HEK293T (cell line): ENCODE results near the gene SIGLEC11.

ENCODE experiments used
- ELF4 ChIP-seq: fragments of 450-650 bp; IDR thresholded peaks from 2 replicates; pipeline ENCODE4 v1.6.1; 2017; ENCODE audit warnings: antibody characterized with exemption
- FOXK2 ChIP-seq: fragments of 450-650 bp; IDR thresholded peaks from 2 replicates; pipeline ENCODE4 v1.6.1; 2016; ENCODE audit warnings: mild to moderate bottlenecking
- FOXM1 ChIP-seq: fragments of 450-650 bp; IDR thresholded peaks from 2 replicates; pipeline ENCODE4 v1.6.1; 2017; ENCODE audit warnings: mild to moderate bottlenecking, borderline replicate concordance
- L3MBTL2 ChIP-seq: fragments of 450-650 bp; conservative IDR thresholded peaks from 2 replicates; pipeline ENCODE4 v1.6.1; 2016; ENCODE audit warnings: mild to moderate bottlenecking
- NFRKB ChIP-seq: fragments of 450-650 bp; IDR thresholded peaks from 2 replicates; pipeline ENCODE4 v1.6.1; 2016; ENCODE audit warnings: mild to moderate bottlenecking, moderate library complexity
- SUZ12 ChIP-seq: fragments of 450-650 bp; IDR thresholded peaks from 2 replicates; pipeline ENCODE4 v1.6.1; 2016; ENCODE audit warnings: mild to moderate bottlenecking
- TF ChIP-seq, protein P1 (sequence below): fragments of 450-650 bp; IDR thresholded peaks from 2 replicates; pipeline ENCODE4 v1.6.1; 2016

DNA sequence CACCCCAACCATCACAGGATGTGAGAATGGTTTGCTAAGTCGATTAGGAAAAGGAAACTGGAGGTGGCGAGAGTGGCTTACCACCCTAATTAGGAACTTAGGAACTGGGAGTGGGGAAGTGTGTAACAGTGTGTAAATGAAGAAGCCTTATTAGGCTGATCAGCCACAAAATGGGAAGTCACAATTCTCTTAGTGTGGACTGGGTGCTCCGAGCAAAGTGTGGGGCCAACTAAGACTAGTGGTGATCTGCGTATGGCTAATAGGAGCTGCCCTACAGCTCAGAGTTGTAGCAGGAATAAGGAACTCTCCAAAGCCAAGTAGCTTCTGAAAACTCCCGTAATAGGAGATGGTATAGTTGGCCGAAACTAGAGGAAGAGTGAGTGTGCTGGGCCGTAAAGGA, 7.6 kb downstream of the SIGLEC11 start:
- TF ChIP-seq ELF4: no peak
- TF ChIP-seq L3MBTL2: no peak
- TF ChIP-seq FOXM1: no peak
- no peak for TF ChIP-seq FOXK2
- TF ChIP-seq NFRKB: no peak
- TF ChIP-seq, protein P1, sequence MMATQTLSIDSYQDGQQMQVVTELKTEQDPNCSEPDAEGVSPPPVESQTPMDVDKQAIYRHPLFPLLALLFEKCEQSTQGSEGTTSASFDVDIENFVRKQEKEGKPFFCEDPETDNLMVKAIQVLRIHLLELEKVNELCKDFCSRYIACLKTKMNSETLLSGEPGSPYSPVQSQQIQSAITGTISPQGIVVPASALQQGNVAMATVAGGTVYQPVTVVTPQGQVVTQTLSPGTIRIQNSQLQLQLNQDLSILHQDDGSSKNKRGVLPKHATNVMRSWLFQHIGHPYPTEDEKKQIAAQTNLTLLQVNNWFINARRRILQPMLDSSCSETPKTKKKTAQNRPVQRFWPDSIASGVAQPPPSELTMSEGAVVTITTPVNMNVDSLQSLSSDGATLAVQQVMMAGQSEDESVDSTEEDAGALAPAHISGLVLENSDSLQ: no peak
- TF ChIP-seq SUZ12: no peak
